ENCODE measurements around the gene IQSEC3. TPM values are rescaled to one million over a fixed set of nuclear protein-coding genes. Genes with fewer than 3 reads are reported as not detected.
"Not testable (repeated sequence)": the region's sequence is repeated elsewhere in the genome, so short reads cannot be mapped to it uniquely, and the experiment has no call there.

IQSEC3 gene
- not detected for polyA plus RNA-seq (2012; ENCODE audit: missing spikeins)

DNA sequence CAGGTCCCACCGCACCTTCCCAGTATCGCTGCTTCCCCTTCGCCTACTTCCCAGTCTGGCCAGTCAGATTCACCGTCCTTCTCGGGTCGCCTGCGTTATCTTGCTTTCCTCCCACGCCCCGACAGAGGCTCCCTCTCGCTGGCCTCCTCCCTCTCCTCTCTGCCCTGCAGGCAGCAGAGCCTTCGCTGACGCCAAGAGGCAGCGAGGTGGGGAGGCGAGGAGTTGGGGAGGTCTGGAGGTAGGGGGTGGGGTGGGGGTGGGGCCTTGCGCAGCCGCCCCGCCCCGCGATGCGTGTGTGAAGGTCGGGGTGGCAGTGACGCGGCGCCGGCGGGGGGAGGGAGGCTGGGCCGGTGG is at the start of gene IQSEC3:
IQSEC3 (plus strand) TSS at position 340 of the 354 bp plus-strand sequence. CDS start 116 bp downstream, outside the sequence.
- DNase-seq (ENCODE audit: insufficient read length); FAIRE-seq: not testable (repeated sequence)

- FAIRE-seq: not testable (repeated sequence)
Observed at GRCh38 chr12:17370-18340, 48.9 kb upstream of the IQSEC3 start.

DNA sequence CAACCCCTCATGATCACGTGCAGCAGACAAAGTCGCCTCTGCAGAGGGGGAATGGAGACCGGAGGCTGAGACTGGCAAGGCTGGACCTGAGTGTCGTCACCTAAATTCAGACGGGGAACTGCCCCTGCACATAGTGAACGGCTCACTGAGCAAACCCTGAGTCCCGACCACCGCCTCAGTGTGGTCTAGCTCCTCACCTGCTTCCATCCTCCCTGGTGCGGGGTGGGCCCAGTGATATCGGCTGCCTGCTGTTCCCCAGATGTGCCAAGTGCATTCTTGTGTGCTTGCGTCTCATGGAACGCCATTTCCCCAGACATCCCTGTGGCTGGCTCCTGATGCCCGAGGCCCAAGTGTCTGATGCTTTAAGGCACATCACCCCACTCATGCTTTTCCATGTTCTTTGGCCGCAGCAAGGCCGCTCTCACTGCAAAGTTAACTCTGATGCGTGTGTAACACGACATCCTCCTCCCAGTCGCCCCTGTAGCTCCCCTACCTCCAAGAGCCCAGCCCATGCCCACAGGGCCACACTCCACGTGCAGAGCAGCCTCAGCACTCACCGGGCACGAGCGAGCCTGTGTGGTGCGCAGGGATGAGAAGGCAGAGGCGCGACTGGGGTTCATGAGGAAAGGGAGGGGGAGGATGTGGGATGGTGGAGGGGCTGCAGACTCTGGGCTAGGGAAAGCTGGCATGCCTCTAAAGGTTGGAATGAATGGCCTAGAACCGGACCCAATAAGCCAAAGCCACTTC is 47.6 kb upstream of the IQSEC3 start:
- not testable (repeated sequence) for FAIRE-seq; DNase-seq (ENCODE audit: insufficient read length)

More at GRCh38 chr12:17370-18340, 48.9 kb upstream of the IQSEC3 start:
- not testable (repeated sequence) for DNase-seq (ENCODE audit: insufficient read length)

DNA sequence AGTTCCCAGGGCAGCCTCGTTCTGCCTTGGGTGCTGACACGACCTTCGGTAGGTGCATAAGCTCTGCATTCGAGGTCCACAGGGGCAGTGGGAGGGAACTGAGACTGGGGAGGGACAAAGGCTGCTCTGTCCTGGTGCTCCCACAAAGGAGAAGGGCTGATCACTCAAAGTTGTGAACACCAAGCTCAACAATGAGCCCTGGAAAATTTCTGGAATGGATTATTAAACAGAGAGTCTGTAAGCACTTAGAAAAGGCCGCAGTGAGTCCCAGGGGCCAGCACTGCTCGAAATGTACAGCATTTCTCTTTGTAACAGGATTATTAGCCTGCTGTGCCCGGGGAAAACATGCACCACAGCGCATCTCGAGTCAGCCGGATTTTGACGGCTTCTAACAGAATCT is 46.7 kb upstream of the IQSEC3 start:
- FAIRE-seq; DNase-seq (ENCODE audit: insufficient read length): not testable (repeated sequence)

DNA sequence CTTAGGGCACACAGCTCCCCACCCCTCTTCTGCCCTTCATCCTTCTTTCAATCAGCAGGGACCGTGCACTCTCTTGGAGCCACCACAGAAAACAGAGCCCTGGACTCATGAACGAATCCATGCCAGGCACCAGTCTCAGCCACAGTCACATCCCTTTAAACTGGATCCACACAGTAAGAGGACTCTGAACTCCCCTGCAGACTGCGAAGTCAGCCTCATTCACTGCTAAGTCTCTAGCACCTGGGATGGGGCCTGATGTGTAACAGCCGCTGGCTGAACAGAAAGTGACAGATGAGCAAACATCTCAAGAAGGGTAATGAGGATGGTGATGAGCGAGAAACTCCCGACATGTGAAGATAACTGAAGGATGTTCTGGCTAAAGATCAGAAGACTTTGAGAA is 45.8 kb upstream of the IQSEC3 start:
- TF ChIP-seq POLR2A (IDR thresholded peaks at IDR 0.05; ENCODE audit: low read depth, low read length) (no peak), TAF1 (IDR thresholded peaks at IDR 0.05; ENCODE audit: borderline replicate concordance, low read depth, low read length) (no peak), POLR2AphosphoS5 (IDR thresholded peaks at IDR 0.05; ENCODE audit: low read depth, low read length) (no peak)
- DNase-seq (ENCODE audit: insufficient read length): no peak
- no peak for FAIRE-seq

- FAIRE-seq (no peak), DNase-seq (ENCODE audit: insufficient read length) (no peak)
- TF ChIP-seq POLR2AphosphoS5 (IDR thresholded peaks at IDR 0.05; ENCODE audit: low read depth, low read length) (no peak), POLR2A (IDR thresholded peaks at IDR 0.05; ENCODE audit: low read depth, low read length) (no peak), TAF1 (IDR thresholded peaks at IDR 0.05; ENCODE audit: borderline replicate concordance, low read depth, low read length) (no peak)
Observed at GRCh38 chr12:21301-22189, 45.0 kb upstream of the IQSEC3 start.

DNA sequence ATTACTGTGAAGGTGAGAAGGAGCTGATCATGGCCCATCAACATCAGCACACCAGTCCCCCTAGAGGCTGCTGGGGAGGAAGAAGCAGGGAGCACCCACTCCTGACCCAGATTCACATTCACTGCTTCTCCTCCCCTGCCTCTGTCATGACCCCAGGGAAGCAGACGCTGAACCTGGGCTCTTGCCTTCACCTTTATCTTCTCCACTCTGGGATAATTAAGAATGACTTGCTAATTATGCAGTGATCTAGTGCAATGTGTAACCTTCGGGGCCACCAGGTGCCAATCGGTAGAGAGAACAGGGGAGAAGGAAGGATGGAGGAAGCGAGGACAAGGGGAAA is 44.4 kb upstream of the IQSEC3 start:
- FAIRE-seq: no peak
- TF ChIP-seq POLR2A (IDR thresholded peaks at IDR 0.05; ENCODE audit: low read depth, low read length) (no peak), POLR2AphosphoS5 (IDR thresholded peaks at IDR 0.05; ENCODE audit: low read depth, low read length) (no peak), TAF1 (IDR thresholded peaks at IDR 0.05; ENCODE audit: borderline replicate concordance, low read depth, low read length) (no peak)
- no peak for DNase-seq (ENCODE audit: insufficient read length)

GRCh38 chr12:22530-23201 is 43.9 kb upstream of the IQSEC3 start:
- DNase-seq (ENCODE audit: insufficient read length) (no peak), FAIRE-seq (no peak)
- no peak for TF ChIP-seq POLR2AphosphoS5 (IDR thresholded peaks at IDR 0.05; ENCODE audit: low read depth, low read length)
- no peak for TF ChIP-seq POLR2A (IDR thresholded peaks at IDR 0.05; ENCODE audit: low read depth, low read length)
- no peak for TF ChIP-seq TAF1 (IDR thresholded peaks at IDR 0.05; ENCODE audit: borderline replicate concordance, low read depth, low read length)

- DNase-seq (ENCODE audit: insufficient read length); FAIRE-seq: not testable (repeated sequence)
Observed at GRCh38 chr12:27904-28303, 38.7 kb upstream of the IQSEC3 start.

DNA sequence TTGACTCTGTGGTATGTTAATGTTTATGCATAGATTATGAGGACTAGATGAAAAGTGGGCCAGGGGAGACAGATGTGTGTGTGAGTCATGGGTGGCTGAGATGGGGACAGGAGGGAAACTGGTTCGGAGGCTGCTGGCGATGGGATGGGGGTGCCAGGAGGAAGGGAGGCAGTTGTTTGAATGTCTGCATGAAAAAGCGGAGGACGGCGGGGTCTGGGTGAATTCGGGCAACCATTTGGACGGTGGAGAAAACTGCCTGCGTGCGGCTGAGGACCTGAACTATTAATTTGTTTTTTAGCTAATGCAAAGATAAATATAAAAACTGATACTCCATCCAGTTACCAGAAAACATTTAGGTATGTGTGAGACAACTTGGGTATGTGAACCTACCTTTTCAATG is 27.8 kb upstream of the IQSEC3 start:
- DNase-seq (ENCODE audit: insufficient read length); FAIRE-seq: not testable (repeated sequence)

DNA sequence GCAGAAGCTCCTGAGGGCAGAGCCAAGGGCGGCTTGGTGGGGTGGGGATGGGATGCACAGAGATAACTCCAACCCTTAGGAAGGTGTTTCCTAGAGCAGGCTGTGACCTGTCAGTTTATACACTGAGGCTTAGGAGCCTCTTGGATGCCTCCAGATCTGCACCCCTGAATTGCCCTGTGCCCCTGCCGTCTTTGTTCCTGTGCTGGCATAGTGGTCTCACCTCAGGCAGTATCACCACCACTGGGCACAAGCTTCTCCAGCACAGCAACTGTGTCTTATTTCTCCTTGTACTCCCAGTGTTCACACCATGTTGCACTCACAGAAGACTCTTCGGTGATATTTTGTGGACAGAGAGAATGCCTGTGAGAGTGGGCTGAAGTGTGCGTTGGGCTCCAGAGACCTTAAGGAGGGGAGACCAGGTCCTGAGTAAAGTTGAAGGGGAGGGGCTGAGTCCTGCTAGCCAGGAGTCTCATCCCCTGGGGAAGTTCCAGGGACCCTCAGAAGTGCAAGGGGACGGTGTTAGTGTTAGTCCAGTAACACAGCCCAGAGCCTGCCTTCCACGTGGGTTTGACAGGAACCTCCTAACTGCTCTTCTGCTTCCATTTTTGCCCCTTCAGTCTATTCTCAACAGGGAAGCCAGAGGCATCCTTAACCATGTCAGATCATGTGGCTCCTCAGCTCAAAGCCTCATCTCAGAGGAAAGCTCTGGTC is 26.9 kb upstream of the IQSEC3 start:
- DNase-seq (ENCODE audit: insufficient read length); FAIRE-seq: not testable (repeated sequence)

- not testable (repeated sequence) for DNase-seq (ENCODE audit: insufficient read length); FAIRE-seq
Observed at GRCh38 chr12:44352-44751, 22.2 kb upstream of the IQSEC3 start.

- FAIRE-seq; DNase-seq (ENCODE audit: insufficient read length): not testable (repeated sequence)
Observed at GRCh38 chr12:45235-45990, 21.2 kb upstream of the IQSEC3 start.

DNA sequence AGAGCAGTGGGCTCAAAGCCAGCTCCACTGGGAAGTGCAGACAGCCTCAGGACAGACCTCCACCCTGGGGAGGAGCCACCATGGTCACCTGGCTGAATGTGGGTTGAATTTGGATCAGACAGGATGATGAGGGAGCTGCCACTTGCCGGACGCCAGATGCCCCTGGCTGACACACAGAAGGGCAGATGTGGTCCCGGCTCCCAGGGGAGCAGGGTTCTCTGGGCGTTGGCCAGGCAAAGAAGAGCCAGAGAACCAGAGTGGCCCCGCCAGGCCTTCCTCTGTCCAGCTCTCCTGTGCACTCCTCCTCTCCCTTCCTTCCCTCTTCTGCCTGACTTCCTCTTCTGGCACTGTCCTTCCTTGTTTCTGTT is 20.6 kb upstream of the IQSEC3 start:
- FAIRE-seq; DNase-seq (ENCODE audit: insufficient read length): not testable (repeated sequence)

DNA sequence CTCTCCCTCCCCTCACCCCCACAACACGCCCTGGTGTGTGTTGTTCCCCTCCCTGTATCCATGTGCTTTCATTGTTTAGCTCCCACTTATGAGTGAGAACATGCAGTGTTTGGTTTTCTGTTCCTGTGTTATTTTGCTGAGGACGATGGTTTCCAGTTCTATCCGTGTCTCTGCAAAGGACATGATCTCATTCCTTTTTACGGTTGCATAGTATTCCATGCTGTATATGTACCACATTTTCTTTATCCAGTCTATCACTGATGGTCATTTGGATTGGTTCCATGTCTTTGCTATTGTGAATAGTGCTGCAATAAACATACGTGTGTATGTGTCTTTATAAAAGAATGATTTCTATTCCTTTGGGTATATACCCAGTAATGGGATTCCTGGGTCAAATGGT is 20.0 kb upstream of the IQSEC3 start:
- FAIRE-seq; DNase-seq (ENCODE audit: insufficient read length): not testable (repeated sequence)

- not testable (repeated sequence) for DNase-seq (ENCODE audit: insufficient read length); FAIRE-seq
Observed at GRCh38 chr12:47699-48226, 18.8 kb upstream of the IQSEC3 start.
